Choroid plexus epithelial cell (primary cell): Measurements from ENCODE around the gene PKDCC.

Experiments
- DNase-seq: peaks from one replicate; pipeline ENCODE4 v3.0.0-alpha.2; 2010; ENCODE audit warnings: low read depth
- H3K4me3 ChIP-seq: 2 replicates; pipeline ENCODE4 v1.5.1; 2011; ENCODE audit warnings: low read depth, mild to moderate bottlenecking, control low read depth, low read length, moderate library complexity
- CTCF ChIP-seq: conservative IDR thresholded peaks from 2 replicates; pipeline ENCODE4 v1.5.1; 2011; ENCODE audit warnings: low read depth, mild to moderate bottlenecking, control low read depth, inconsistent platforms, low read length, moderate library complexity

PKDCC gene

GRCh38 chr2:42104621-42105020, 56.8 kb downstream of the PKDCC start:
- H3K4me3 ChIP-seq: no peak overlapping the region
- no peak for TF ChIP-seq CTCF
- no peak for DNase-seq

DNA sequence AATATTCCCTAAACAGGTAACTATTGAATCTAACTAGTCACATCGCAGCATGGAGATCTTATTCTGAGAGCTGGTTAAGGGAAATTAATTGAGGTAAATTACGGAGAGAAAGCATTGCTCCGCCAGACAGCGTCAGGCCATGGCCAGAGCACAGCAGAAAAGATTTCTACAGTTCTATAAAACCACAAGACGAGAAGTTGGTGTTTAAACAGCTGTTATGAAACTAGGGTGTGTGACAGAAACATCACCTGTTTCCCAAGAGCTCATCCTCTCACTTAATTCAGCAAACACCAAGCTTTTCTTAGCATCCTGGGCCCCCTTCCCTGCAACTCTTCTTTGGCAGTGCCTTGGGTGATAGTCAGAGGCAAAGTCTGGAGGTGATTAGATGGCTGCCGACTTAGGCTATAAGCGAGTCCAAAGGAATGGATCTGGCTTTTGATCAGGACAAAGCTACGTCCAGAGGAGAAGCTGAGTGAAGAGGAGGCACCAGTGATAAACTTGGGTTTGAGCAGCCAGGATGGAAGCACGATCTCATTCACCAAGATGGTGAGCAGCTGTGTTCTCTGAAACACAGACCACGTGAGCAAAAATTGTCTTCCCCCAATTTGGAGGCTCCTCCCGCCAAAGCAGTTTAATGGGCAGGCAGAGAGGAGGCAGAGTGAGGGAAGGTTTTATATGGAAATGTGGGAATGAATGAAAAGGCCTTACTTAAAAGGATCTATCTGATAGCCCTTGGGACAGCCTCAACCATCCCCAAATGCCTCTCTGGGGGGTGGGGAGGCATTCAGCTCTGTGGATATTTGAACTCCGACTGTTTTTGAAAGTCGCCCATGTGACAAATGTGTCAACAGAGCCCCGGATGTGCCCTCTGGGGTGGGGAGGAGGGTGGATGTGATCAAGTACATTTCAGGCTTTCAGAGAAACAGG, 57.8 kb downstream of the PKDCC start:
- no peak overlapping the region for H3K4me3 ChIP-seq
- no peak for TF ChIP-seq CTCF
- peak; percentile 45 for DNase-seq

- H3K4me3 ChIP-seq: no peak overlapping the region
- DNase-seq: no peak
- TF ChIP-seq CTCF: no peak
Observed at GRCh38 chr2:42106257-42106816, 58.5 kb downstream of the PKDCC start.

- no peak for TF ChIP-seq CTCF
- no peak for DNase-seq
- H3K4me3 ChIP-seq: no peak overlapping the region
Observed at GRCh38 chr2:42107249-42108042, 59.6 kb downstream of the PKDCC start.
